Measurements from ENCODE around the gene TOP2A.

TOP2A gene, protein sequence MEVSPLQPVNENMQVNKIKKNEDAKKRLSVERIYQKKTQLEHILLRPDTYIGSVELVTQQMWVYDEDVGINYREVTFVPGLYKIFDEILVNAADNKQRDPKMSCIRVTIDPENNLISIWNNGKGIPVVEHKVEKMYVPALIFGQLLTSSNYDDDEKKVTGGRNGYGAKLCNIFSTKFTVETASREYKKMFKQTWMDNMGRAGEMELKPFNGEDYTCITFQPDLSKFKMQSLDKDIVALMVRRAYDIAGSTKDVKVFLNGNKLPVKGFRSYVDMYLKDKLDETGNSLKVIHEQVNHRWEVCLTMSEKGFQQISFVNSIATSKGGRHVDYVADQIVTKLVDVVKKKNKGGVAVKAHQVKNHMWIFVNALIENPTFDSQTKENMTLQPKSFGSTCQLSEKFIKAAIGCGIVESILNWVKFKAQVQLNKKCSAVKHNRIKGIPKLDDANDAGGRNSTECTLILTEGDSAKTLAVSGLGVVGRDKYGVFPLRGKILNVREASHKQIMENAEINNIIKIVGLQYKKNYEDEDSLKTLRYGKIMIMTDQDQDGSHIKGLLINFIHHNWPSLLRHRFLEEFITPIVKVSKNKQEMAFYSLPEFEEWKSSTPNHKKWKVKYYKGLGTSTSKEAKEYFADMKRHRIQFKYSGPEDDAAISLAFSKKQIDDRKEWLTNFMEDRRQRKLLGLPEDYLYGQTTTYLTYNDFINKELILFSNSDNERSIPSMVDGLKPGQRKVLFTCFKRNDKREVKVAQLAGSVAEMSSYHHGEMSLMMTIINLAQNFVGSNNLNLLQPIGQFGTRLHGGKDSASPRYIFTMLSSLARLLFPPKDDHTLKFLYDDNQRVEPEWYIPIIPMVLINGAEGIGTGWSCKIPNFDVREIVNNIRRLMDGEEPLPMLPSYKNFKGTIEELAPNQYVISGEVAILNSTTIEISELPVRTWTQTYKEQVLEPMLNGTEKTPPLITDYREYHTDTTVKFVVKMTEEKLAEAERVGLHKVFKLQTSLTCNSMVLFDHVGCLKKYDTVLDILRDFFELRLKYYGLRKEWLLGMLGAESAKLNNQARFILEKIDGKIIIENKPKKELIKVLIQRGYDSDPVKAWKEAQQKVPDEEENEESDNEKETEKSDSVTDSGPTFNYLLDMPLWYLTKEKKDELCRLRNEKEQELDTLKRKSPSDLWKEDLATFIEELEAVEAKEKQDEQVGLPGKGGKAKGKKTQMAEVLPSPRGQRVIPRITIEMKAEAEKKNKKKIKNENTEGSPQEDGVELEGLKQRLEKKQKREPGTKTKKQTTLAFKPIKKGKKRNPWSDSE (N-terminal part only)

DNA sequence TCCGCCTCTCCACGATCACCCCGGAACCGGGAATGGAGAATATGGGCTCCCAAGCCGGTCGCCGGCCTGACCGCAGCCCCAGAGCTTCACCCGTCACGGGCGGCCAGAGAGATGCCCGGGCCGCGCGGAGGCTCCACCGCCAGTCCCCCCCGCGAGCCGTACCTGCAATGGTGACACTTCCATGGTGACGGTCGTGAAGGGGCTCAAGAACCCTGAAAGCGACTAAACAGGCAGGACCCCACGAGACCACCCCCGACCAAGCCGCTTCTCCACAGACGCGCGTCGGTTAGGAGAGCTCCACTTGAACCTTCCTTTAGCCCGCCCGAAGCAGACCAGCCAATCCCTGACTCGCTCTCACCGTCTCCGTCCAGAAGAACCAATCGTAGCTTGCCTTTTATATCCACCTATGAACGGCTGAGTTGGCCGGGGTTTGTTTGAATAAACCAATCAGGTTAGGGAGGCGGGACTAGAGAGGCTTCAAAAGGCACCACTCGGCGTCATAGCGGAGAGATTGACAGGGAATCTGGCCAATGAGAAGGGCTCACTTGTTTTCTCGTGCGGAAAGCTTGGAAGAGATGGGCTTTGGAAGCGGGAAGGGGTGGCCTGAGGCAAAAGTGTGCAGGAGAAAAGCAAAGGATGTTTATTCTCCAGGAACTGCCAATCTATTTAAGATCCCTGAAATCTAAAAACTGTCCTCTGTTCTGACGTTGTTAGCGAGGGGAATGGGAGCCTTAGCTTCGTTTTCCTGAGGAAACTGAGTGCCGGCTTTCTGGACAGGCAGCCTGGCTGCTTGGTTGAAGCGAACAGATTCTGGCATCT is at the start of gene TOP2A:
Gene TOP2A, minus strand, starts transcription at position 288 of the 819 bp plus-strand sequence. Its CDS starts 105 bp downstream, at position 183.
- DNase-seq, result peak; percentile 98

DNA sequence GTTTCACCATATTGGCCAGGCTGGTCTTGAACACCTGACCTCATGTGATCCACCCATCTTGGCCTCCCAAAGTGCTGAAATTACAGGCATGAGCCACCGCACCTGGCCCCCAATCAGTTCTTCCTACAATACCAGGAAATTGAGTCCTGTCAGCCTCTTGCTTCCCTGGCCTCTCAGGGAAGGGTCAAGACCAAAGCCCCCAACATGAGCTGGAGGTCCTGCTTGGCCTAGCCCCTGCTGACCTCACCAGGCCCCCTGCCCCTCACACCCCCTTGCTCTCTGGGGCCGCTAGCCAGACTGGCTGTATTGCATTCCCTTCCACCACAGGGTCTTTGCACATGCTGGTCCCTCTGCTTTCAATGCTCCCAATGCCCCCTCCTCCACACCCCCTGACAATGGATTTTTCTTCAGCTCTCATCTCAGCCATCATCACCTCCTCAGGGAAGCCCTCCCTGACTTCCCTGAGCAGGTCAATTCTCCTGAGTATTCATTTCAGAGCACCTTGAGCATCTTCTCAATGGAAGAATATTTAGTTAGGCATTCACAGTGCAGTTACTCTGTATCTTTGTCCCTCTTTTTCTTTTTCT is 49.7 kb upstream of the TOP2A start:
- DNase-seq, result no peak

DNA sequence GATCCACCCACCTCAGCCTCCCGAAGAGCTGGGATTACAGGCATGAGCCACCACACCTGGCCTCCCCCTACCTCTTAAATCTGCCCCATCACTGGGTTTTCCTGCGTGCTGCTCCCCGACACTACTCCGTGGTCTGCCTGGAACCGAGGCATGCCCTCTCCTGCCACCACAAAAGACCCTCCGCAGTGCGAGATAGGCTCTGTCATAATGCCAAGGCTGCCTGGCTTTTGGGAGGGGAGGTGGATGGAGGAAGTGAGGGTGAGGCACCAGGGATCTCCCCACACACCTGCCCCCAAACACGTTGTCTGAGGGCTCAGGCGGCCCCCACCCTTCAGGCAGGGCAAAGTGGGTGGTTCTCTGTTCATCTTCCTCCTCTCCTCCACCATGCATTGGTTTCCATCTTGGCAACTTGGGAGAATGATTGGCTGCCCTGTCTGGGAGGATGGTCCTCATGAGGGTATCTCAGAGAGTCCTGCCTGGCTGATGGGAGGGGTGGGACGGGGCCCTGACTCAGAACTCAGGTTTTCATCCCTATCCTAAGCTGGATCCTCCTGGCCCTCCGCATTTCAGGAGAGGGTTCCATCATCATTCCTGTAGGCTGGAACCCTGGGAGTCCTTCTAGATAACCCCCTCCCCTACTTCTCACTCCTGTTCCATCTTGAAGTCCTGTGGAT is 48.7 kb upstream of the TOP2A start:
- no peak for DNase-seq

DNA sequence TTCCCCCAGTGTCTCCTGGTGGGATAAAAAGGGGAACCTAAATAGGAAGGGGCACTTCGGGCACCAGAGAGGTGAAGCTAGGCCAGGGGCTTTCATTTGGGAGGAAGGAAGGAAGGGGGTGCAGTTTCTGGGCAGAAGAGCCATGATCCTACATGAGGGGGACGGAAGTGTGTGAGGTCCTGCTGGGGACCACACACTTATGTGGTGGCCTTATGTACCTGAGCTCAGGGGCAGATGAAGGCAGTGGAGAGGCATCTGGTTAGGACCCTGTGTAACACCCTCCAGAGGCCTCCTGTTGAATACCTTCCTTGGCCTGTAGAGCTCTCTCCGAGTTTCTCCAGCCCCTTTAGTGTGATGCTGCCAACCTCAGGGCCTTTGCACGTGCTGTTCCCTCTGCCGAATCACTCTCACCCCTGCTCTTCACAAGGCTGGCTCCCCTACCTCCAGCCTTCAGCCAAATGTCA is 46.7 kb upstream of the TOP2A start:
- no peak for DNase-seq

DNA sequence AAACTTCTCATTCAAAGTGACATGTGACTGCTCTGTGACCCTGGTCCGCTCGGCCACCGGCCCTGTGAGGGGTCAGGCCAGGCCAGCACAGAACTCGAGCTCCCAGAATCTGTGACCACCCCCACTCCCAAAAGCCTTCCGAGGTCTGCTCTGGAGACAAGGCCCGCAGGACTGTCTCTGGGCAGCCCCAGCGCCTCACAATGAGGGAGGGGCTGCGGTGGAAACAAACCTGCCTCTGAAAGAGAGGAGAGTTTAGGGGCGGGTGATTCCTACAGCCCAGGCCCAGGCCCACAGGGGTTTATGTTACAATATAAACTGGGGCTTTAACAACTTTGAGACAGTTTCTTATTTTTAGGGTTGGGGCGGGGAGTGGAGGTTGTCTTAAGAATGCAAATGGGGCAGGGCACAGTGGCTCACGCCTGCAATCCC is 45.4 kb upstream of the TOP2A start:
- no peak for DNase-seq

DNA sequence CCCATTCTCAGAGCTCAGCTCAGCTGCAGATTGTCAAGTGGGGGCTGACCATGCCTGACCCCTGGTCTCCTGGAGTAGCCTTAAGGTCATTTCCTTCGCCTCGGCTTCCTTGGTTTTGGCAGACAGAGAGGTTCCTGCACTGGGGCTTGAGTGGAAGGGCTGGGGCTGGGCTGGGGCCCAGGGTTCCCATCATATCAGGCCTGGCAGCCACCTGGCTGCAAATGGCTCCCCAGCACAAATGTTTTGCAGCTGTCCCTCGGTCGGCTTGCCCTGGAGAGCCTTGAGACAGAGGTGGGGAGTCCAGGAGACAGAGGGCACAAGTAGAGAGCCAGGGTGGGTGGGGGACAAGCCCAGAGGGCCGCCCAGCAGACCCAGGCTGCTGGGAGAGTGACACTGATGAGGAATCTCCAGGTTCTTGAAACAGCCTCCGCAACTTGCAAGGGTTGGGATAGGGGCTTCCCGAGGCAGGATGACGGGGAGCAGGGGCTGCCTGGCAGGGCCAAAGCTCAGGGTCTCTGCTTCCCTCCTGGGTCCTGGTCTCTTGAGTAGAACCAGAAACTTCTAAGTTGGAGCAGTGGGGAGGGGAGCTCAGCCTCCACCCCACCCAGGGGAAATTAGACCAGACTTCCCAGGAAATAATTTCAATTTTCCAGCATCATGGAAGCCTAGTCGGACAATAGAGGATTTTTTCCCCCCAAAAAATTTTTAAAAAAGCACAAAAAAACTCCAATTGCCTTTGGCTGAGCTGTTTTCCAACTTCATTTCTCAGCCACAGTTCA is 44.8 kb upstream of the TOP2A start:
- DNase-seq, result no peak

DNA sequence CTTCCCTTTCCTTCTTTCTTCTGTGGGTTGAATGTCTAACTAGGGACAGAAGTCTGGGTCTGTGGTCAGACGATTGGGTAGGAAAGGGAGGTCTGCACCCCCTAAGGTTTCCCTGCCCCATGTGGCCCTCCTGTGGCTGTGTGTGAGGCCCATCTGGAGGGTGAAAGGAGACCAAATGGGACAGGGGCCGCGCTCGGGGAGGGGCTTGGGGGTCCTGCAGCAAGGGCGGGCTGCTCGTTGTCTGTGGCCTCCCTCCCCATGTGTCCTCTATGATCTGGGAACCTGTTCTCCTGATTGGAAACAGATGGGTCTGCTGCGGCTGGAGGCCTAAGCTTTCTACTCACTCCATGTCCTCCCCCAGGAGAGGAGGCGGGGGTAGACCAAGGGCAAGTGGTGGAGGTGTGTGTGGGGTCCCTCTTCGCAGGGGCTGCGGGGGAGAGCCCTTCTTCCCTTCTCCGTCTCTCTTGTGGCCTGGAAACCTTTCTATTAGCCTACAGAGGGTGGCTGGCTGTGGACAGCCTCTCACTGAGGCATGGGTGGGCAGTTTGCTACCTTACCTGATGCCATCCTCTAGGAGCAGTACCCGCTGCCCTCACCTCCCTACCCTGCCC is 44.1 kb upstream of the TOP2A start:
- no peak for DNase-seq

DNA sequence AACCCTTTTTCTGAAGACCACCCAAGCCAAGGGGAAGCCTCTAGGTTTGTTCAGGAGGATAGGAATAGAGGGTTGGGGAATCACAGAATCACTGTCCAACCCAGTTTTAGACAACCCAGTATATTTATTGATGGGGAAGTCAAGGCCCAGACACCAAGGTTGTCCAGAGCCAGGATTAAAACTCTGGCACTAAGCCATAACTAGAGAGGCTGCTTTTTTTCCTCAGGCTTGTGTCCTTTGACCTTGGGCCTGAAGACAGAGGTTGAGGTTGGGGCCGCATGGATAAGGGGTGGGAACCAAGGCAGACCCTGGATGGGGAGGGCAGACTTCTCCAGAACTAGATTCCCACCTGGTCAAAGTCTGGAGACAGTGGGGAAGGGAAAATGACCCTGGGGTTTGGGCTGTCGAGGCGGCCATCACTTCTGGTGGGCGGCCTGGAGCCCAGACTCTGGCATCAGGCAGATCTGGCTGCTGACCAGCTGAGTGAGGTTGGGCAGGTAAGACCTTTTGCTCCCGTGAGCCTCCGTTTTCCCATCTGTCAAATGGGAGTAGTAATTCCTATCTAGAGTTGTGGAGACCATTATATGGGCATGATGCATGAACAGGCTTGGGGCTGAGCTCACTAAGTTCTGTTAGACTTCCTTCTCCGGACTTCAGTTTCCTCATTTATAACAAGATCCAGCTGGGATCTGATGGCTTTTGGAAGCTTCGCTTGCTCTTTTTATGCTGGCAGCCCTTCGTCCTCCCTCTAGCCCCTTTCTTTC is 43.5 kb upstream of the TOP2A start:
- DNase-seq, result no peak

DNA sequence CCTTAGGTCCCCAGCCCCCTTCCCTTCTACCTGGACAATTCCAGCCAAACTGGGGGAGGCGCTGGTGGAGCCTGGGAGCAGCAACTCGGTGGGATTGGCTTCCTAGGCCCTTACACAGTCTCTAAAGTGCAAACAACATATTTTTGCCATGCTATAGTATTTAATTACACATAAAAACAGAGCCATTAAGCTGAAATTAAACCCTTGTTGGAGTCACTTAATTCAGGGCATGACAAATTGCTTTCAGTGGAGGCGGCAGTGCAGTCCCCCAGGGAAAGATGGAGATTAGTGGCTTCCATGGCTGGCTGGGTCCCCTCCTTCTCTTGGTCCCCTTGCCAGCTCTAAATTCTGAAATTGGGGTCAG is 42.9 kb upstream of the TOP2A start:
- no peak for DNase-seq

DNA sequence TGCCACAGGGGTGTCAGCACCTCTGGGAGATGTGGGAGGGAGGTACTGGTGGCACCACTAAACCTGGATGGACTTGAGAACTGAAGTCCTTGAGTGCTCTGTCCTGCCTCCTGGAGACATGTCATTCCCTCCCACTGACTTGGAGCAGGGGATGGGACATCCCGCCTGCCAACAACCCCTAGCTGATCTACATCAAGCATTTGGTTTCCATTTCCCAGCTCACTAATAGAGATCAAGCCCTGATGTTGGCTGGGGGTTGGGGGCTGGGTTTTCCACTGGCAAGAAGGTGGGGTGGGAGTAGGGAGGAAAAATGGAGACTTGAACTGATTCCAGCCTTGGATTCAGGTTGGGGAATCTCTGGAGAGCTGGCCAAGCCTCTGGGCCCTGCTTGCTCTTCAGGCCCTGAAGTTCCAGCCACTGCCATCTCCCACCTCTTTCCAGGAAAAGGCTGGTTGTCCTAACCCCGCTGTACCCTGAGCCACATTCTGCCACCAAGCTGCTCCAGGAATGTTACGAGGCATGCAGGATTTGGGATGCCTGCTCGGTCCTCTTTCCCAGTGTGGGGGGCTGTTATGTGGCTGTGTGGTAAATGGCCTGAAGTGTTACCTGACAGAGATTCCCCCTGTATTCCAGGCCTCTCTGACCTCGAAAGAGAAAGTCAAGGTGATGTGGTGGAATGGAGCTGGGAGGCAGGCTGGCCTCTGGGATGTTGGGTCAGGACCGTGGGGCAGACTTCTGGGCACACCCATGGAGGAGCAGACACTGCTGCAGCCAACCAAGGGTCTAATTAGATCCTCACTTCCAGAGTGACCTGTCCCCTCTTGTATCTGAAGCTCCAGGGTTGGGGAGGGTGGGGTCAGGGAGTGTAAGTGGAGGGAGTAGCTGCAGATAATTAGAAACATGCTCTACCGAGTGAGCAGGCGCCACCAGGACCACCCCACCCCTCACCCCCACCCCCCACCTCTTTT is 42.2 kb upstream of the TOP2A start:
- no peak for DNase-seq

DNA sequence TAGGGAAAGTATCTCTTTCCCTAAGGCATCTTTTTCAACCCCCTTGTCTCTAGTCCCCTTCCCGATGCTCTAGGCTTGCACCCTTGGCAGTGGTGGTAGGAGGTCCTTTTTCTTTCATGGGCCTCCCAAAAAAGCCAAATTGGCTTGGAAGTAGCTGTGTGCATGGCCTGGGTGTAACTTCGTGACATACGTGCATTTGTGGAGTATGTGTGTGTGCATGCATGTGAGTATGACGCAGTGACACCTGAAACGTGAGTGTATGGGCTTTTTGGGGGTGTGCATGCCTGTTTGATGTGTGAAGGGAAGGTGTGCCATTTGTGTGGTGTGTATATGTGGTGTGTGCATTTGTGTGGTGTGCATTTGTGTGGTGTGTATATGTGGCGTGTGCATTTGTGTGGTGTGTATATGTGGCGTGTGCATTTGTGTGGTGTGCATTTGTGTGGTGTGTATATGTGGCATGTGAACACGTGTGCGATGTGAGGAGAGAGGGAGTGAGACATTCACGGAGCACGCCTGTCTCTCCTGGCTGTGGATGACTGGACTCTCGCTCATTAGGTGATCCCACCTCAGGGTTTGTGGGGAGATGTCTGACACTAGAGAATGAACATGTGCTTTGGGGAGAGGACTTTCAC is 41.3 kb upstream of the TOP2A start:
- DNase-seq, result no peak

DNA sequence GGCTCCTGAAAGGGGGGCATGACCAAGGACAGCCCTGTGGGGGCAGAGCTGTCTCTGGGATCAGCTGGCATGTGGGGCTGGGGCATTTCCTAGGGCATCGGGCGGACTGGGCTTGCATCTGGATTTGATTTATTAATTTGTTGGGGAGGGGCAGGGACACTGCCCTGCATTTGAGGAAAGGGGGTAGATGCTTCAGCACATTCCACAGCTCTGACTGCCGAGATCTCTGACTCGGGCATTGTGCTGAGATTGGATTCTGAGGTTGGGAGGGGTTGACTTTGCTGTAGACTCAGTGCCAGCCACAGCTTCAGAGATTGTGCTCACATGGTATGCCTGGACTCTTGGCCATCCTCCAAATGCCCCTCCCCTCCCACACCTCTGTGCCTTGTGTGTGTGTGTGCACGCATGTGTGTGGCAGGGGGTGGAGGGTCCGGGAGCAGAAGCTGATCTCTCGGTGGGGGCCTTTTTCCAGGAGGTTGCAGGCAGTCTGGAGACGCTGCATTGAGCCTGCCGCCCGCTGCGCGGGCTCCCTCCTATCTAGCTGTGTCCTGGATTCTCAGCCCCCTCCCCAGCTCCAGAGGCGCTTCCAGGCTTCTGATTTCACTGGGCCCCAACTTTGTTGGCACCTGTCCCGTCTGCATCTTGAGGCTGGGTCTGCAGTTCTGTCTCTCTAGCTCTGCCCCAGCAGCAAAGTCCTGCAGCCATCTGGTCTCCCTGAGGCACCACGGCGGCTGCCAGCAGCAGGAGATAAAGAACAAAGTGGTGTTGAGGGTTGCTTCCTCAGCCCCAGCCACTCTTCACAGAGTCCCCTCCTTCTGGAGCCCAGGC is 40.5 kb upstream of the TOP2A start:
- DNase-seq, result no peak

DNA sequence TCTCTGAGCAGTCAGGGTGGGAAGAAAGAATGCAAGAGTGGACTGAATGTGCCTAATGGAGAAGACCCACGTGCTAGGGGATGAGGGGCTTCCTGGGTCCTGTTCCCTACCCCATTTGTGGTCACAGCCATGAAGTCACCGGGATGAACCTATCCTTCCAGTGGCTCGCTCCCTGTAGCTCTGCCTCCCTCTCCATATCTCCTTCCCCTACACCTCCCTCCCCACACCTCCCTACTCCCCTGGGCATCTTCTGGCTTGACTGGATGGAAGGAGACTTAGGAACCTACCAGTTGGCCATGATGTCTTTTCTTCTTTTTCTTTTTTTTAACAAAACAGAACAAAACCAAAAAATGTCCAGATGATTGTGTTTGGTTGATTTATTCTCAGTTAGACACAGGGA is 39.7 kb upstream of the TOP2A start:
- DNase-seq, result no peak

DNA sequence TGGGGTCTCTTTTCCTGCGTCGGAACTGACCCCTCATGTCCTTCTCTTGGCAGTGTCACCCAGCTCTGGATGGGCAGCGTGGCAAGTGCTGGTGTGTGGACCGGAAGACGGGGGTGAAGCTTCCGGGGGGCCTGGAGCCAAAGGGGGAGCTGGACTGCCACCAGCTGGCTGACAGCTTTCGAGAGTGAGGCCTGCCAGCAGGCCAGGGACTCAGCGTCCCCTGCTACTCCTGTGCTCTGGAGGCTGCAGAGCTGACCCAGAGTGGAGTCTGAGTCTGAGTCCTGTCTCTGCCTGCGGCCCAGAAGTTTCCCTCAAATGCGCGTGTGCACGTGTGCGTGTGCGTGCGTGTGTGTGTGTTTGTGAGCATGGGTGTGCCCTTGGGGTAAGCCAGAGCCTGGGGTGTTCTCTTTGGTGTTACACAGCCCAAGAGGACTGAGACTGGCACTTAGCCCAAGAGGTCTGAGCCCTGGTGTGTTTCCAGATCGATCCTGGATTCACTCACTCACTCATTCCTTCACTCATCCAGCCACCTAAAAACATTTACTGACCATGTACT is 38.8 kb upstream of the TOP2A start:
- DNase-seq, result no peak

DNA sequence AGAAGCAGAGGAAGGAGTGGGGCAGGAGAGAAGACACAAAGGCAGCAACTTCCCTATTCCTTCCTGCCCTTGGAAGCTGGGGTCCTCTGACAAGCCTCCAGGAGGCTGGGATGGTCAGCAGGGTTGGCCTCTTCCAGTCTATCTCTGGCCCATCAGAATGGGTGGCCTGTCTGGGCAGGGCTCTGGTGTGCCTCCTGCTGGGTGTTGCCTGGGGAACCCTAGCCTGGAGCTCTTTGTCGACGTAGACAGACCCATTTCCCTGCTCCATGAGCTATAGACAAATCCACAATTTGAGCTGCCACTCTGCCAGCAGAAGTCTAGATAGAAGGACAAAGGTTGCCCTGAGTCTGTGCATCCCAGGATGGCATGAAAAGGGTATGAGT is 36.9 kb upstream of the TOP2A start:
- no peak for DNase-seq
